IPS-18c (cell line): ENCODE measurements around the gene UBE4B.
A peak's percentile ranks its signal among the peaks of the same experiment; 100 is the strongest.
"Not testable (repeated sequence)": the region's sequence is repeated elsewhere in the genome, so short reads cannot be mapped to it uniquely, and the experiment has no call there.

ENCODE experiments used
- H3K4me3 ChIP-seq: 2 replicates; pipeline ENCODE4 v1.7.0; 2013; ENCODE audit warnings: low read depth, mild to moderate bottlenecking, low read length, moderate library complexity; ENCODE audit not compliant: insufficient read depth
- H3K9me3 ChIP-seq: one replicate; pipeline ENCODE4 v1.6.1; 2013; ENCODE audit warnings: mild to moderate bottlenecking, low read length, moderate library complexity; ENCODE audit not compliant: control insufficient read depth, insufficient read depth

UBE4B gene

DNA sequence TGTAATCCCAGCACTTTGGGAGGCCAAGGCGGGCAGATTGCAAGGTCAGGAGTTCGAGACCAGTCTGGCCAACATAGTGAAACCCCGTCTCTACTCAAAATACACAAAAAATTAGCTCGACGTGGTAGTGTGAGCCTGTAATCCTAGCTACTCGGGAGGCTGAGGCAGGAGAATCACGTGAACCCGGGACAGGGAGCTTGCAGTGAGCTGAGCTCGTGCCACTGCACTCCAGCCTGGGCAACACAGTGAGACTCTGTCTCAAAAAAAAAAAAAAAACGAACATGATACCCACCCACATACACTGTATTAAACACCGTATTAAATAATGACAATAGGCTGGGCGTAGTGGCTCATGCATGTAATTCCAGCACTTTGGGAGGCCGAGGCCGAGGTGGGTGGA is 172.4 kb downstream of the UBE4B start:
- H3K9me3 ChIP-seq, H3K4me3 ChIP-seq: not testable (repeated sequence)

DNA sequence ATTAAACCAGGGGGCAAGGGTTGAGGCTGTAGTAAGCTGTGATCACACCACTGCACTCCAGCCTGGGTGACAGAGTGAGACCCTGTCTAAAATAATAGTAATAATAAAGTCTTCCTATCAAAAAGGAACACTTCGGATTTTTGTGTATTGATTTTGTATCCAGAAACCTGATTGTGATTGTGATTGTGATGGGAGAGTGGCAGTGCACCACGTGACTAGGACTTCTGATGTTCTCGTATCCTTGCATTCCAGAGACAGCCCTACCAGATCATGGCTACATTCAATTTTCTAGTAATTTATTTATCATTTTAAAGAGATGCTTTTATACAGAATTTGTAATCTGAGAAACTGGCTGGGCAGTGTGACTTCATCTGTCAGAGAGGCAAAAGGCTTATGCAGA is 175.1 kb downstream of the UBE4B start:
- Histone ChIP-seq H3K9me3 (no peaks in the 10 kb centered on the region), H3K4me3 (no peak overlapping the region)

DNA sequence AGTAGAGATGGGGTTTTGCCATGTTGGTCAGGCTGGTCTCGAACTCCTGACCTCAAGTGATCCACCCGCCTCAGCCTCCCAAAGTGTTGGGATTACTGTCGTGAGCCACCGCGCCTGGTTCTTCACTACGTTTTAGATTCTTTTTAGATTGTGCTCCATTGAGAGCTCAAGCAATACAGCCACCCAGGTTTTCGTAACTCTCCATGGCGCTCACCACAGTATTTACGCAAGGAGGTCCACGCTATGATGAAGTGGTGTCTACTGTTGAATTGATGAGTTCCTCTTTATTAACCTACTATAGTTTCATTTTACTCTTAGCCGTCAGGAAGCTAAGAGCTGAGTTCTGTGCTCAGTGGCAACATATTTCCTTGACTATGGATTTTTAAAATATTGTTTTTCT is 175.8 kb downstream of the UBE4B start:
- H3K4me3 ChIP-seq: no peak overlapping the region
- H3K9me3 ChIP-seq: no peaks in the 10 kb centered on the region

DNA sequence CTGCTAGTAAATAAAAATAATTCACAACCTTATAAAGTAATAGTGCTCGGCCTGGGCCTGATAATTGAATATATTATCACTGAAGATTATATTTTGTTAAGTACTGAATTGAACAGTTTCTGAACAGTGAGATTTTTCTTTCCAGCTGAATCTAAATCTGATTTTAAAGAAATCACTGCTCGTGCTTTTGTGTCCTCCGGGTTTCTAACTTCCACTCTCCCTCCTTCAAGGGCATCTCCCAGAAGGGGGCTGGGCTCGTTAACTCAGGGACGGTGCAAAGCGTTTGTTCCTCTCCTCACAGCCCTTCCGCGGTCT is 176.8 kb downstream of the UBE4B start:
- no peaks in the 10 kb centered on the region for H3K9me3 ChIP-seq
- H3K4me3 ChIP-seq: peak overlapping the region; percentile 78

DNA sequence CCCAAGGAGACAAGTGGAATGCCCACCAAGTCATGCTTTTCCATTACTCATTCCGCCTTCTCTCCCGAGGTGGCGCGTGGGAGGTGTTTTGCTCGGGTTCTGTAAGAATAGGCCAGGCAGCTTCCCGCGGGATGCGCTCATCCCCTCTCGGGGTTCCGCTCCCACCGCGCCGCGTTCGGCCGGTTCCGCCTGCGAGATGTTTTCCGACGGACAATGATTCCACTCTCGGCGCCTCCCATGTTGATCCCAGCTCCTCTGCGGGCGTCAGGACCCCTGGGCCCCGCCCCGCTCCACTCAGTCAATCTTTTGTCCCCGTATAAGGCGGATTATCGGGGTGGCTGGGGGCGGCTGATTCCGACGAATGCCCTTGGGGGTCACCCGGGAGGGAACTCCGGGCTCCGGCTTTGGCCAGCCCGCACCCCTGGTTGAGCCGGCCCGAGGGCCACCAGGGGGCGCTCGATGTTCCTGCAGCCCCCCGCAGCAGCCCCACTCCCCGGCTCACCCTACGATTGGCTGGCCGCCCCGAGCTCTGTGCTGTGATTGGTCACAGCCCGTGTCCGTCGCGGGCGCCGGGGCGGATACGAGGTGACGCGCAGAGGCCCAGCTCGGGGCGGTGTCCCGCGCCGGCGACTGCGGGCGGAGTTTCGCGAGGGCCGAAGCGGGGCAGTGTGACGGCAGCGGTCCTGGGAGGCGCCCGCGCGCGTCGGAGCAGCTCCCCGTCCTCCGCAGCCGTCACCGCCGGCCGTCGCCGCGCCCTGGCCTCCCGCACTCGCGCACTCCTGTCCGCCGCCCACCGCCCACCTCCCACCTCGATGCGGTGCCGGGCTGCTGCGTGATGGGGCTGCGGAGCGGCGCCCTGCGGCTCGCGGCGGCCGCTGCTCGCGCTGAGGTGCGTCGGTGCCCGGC is 177.4 kb downstream of the UBE4B start, which contains the start of gene KIF1B:
TSS of gene KIF1B (plus strand) at position 666 of the 906 bp plus-strand sequence. CDS start 21,759 bp downstream, outside the sequence.
- Histone ChIP-seq H3K4me3 (peak within 1 kb of the TSS; percentile 98), H3K9me3 (no peaks in the 10 kb centered on the region)

DNA sequence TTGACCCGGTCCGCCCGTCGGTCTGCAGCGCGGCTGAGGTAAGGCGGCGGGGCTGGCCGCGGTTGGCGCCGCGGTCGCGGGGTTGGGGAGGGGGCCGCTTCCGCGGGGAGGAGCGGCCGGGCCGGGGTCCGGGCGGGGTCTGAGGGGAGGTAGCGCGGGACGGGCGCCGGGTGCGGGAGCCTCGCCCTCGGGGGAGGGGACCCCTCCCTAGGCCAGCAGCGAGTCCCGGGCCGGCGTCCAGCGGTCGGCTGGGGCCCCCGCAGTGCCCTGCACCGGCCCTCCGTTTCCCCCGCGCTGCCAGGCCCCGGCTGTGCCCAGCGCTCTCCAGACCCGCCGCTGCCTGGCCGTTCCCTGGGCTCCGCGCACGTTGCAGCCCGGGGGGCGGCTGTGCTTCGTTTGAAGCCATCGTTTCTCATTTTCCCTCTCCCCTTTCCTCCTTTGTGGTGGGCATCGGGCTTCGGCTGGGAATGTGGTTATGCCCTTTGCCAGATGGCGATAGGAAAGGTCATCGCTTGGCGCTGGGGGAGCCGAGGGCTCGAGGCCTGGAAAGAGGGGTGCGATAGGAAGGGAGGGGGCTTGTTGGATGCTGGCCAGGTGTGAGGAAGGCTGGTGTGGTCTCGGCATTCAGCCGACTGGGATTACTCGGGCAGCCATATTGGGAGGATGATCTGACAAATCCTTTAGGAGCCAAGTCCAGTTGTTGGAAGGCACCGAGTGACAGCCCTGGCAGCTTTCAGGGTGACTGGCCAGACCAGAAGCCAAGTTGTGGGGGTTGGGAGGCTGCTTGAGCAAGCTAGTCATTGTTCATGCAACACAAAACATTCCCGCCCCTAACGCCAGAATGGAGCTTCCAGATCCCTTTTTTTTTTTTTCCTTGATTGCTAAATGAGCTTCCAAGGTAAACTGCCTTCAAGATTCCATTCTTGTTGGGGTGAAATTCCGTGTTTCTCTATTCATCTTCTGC is 178.4 kb downstream of the UBE4B start:
- peak overlapping the region; percentile 98 for H3K4me3 ChIP-seq
- H3K9me3 ChIP-seq: no peaks in the 10 kb centered on the region

DNA sequence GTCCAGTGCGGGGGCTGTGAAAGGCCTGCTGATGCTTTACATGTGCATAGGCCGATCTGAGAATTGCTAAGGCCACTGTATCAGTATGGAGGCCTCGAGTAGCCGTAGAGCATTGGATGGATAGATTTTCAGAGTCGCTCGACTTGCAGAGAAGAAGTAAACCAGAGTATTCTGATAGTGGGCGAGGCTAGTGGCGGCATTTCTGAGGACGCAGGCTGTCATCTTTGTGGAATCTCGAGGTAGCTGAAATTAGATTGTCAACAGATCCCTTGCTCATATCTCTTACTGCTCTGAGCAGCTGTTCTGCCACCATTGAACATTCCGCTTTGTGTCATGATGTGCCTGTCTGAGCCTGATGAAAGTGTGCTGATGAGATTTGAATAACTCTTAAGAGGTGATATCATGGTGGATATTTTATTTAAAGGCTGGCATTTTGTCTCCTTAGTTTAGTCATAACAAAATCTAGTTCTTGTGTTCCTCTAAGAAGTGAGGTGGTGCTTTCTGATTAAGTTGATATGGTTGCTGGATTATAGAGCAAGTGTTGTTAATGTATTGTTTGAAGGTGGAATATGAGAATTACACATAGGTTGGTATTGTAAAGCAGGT is 179.2 kb downstream of the UBE4B start:
- Histone ChIP-seq H3K4me3 (peak overlapping the region; percentile 98), H3K9me3 (no peaks in the 10 kb centered on the region)

DNA sequence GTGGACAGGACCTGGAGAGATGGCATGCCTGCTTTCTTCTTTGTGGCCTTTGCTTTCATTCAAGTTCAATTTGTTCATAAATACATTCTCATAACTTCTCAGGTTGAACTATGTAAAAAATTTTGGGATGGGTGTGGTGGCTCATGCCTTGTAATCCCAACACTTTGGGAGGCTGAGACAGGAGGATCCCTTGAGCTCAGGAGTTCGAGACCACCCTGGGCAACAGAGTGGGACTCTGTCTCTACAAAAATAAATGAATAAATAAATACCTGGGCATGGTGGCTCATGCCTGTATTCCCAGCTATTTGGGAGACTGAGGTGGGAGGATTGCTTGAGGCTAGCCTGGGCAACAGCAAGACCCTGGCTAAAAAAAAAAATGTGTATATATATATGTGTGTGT is 179.7 kb downstream of the UBE4B start:
- Histone ChIP-seq H3K4me3 (no peak overlapping the region), H3K9me3 (no peaks in the 10 kb centered on the region)

DNA sequence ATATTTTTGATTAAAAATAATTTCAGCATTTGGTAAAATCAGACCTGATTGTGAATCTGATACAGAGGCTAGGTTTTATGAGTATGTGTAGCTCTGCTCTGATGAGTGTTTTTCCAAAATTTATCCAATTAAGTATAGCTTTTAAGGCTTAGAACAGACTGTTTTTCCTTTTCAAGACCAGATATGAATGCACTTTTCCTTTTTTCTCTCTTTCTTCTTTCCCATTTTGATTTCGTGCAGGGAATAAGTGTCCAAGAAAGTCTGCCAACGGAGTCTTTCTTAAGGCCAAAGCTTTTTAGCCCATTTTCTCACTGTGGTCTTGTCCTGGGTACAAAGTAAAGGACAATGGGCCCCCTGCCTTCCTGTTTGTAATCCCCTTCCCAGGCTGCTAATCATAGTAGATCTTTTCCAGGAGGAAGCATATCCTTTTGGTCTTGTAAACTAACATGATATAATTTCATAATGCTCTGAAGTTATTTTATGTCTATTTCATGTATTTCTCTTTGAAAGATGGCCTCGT is 180.5 kb downstream of the UBE4B start:
- Histone ChIP-seq H3K9me3 (no peaks in the 10 kb centered on the region), H3K4me3 (no peak overlapping the region)

DNA sequence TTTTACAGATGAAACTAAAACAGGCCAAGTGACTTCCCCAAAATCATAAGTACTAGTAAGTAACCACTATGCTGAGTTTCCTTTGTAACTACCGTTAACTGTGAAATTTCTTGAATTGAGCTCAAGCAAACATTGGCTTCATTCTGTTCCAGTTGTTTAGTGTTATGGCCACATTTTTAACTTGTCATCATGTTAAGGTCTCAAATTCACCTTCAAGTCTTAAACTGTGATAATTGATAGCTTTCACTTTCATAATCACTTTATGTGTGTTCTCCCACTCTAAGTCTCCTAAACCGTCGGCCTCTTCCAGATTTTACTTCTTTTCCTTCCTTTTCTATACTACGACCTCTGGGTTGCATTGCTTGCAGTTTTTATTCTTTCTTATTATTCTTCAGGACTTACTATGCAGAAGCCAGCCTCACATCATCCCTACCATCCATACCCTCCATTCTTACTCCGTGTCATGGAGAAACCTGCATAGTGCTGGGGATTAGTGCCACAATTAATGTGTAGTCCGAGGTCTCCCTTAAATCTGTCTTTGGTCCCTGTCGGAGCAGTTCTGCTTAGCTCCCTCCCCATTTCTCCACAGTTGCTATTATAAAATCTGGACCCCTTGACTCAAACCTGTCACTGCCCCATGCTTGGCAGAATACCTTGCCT is 183.5 kb downstream of the UBE4B start:
- no peak overlapping the region for H3K4me3 ChIP-seq

DNA sequence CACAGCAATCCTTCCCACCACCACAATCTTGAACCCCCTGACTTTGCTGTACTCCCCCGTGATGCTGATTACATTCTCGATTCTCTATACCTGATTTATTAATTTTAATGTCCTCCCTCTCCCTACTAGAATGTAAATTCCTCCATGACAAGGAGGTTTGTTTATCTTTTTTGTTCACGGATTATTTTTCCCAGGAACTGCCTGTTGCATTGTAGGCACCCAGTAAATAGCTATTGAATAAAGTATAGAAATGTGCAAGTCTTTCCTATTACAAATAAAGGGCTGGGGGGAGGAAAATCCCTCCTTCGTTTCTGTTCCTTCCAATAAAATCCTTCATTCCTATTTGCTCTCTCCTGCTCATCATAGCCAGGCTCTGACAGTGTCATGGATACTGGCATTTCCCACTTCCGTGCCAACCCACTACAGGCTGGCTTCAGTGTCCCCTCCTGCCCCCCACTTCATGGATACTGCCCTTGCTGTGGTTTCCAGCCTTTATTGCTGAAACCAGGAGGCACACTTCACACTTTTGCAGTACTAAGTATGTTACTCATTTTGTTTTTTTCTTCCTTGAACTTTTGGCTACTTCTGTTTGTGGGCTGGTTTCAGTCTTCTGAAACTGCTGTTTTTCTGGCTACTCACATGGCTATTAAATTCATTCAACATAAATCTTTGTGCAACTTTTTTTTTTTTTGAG is 185.1 kb downstream of the UBE4B start:
- no peak overlapping the region for H3K4me3 ChIP-seq
- no peaks in the 10 kb centered on the region for H3K9me3 ChIP-seq

More for the DNA sequence above, 183.5 kb downstream of the UBE4B start:
- no peaks in the 10 kb centered on the region for H3K9me3 ChIP-seq

DNA sequence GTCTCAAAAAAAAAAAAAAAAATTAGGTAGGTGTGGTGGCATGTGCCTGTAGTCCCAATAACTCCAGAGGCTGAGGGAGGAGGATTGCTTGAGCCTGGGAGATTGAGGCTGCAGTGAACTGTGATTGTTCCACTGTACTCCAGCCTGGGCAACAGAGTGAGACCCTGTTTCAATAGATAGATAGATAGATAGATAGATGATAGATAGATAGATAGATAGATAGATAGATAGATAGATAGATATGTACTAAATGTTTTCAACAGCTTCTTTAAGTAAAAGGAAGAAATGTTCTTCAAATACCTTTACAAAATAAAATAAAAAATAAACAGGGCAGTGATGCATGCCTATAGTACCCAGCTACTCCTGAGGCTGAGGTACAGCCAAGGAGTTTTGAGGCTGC is 187.4 kb downstream of the UBE4B start:
- Histone ChIP-seq H3K4me3 (no peak overlapping the region), H3K9me3 (peaks cover 6% of the 10 kb centered on the region)

DNA sequence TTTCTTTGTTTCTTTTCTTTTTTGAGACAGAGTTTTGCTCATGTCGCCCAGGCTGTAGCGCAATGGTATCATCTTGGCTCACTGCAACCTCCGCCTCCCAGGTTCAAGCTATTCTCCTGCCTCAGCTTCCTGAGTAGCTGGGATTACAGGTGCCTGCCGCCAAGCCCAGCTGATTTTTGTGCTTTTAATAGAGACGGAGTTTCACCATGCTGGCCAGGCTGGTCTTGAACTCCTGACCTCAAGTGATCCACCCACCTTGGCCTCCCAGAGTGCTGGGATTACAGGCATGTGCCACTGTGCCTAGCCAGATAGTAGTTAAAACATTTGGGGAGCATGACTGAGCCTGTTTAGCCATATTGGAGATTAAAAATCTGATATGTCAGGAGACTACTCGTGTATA is 187.9 kb downstream of the UBE4B start:
- H3K9me3 ChIP-seq, H3K4me3 ChIP-seq: not testable (repeated sequence)

DNA sequence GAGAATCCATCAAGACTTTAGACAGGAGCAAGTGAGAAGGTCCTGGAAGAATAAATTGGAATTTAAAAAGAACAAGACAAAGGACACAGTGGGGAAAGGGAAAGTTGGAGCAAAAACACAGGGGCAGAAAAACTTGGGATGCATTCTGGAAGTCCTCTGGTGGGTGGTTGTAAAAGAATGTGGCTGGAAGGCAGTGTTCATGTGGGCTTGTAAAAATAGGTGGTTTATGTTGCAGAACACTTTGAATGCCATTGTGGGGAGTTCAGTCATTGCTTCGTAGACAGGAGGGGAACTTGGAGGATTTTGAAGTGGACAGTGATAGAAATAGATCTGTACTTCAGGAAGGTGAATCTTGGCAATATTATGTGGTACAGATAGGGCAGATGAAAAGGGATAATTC is 192.8 kb downstream of the UBE4B start:
- Histone ChIP-seq H3K9me3 (peaks cover 8% of the 10 kb centered on the region), H3K4me3 (no peak overlapping the region)

DNA sequence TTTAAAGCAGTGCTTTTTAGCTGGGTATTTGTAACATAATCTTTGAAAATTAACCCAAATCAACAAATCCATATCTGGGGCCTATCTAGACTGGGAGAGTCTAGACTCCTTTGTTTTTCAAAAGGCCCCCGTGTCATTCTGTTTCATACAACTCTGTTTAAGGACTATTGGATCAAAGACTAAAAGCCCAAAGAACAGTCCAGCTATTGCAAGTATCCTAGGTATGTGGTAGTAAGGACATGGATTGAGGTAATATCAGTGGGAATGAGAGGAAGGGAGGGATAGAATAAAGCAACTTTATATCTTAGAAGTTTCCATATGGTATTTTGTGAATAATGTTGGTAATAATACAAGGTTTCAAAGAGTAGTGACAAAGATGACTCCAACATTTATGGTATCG is 195.8 kb downstream of the UBE4B start:
- H3K9me3 ChIP-seq: peaks cover 8% of the 10 kb centered on the region

DNA sequence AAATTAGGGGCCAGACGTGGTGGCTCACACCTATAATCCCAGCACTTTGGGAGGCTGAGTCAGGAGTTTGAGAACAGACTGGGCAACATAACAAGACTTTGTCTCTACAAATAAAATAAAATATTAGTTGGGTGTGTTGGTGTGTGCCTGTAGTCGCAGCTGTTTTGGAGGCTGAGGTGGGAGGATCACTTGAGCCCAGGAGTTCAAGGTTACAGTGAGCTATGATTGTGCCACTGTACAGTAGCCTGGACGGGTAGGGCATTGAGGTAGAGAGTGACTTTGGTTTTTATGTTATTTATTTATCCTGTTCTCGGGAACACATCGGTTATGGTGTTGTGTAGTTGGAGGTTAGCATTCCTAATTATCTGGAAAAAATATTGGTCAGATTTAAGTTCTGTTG is 197.1 kb downstream of the UBE4B start:
- peaks cover 2% of the 10 kb centered on the region for H3K9me3 ChIP-seq
- H3K4me3 ChIP-seq: no peak overlapping the region

More for the DNA sequence above, 195.8 kb downstream of the UBE4B start:
- H3K4me3 ChIP-seq: no peak overlapping the region
